ENCODE results near the gene MED25.

DNA sequence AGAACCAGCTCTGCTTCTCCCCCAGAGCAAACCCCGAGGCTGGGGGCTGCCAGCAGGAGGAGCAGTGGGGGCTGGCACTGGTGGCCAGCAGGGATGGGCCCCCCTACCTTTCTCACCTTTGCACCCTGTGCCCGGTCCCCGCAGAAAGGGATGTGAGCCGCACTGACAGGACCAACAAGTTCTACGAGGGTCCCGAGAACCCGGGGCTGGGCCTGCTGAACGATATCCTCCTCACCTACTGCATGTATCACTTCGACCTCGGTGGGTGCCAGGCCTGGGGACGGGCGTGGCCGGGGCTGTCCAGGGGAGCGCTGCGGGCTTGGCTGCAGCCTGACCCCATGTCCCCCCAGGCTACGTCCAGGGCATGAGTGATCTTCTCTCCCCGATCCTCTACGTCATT lies 66.0 kb downstream of the MED25 start:
- TF ChIP-seq POLR2A (IDR thresholded peaks at IDR 0.05), result no peak
- TF ChIP-seq, protein P1, sequence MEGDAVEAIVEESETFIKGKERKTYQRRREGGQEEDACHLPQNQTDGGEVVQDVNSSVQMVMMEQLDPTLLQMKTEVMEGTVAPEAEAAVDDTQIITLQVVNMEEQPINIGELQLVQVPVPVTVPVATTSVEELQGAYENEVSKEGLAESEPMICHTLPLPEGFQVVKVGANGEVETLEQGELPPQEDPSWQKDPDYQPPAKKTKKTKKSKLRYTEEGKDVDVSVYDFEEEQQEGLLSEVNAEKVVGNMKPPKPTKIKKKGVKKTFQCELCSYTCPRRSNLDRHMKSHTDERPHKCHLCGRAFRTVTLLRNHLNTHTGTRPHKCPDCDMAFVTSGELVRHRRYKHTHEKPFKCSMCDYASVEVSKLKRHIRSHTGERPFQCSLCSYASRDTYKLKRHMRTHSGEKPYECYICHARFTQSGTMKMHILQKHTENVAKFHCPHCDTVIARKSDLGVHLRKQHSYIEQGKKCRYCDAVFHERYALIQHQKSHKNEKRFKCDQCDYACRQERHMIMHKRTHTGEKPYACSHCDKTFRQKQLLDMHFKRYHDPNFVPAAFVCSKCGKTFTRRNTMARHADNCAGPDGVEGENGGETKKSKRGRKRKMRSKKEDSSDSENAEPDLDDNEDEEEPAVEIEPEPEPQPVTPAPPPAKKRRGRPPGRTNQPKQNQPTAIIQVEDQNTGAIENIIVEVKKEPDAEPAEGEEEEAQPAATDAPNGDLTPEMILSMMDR (IDR thresholded peaks at IDR 0.05), result no peak
